Measurements from ENCODE around the gene IL1RAP.
"Not testable (repeated sequence)": the region's sequence is repeated elsewhere in the genome, so short reads cannot be mapped to it uniquely, and the experiment has no call there.

The IL1RAP gene

DNA sequence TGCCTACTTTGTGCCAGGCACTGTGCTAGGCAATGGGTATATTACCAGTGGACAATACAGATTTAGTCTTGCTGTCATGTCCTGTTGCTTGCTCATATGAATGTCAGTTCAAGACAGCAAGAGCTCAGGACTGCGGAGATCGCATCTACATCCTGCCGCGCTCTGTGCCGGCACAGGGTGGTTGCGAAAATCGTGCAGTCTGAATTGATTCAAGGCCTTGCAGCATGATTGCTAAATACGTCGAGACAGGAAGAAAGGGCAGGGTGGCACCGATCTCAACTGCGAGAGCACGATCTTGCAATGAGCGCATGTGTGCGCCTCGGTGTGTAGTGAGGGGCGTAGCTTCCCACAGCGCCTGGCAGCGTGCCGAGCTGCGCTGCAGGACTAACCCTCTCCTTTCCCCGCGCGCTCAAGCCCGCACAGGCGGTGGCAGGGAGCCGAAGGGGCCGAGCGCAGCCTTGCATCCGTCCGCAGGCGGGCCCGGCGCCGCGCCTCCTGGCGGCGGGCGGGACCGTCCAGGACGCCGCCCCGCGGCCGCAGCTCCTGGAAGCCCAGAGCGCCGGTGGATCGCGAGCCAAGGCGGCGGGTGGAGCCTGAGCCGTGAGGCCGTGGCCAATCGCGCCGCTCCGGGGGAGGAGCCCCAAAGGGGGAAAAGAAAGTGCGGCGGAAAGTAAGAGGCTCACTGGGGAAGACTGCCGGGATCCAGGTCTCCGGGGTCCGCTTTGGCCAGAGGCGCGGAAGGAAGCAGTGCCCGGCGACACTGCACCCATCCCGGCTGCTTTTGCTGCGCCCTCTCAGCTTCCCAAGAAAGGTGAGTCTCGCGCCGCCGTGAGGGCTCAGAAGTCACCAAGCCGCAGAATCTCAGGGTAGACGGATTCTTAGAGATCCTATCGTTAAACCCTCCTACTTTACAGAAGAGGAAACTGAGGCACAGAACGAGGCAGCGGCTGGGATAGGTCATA is at the start of gene IL1RAP:
Gene IL1RAP, plus strand, starts transcription at position 677 of the 962 bp plus-strand sequence. CDS start 50,205 bp downstream, outside the sequence.
- DNase-seq, result peak; percentile 84 to 89

DNA sequence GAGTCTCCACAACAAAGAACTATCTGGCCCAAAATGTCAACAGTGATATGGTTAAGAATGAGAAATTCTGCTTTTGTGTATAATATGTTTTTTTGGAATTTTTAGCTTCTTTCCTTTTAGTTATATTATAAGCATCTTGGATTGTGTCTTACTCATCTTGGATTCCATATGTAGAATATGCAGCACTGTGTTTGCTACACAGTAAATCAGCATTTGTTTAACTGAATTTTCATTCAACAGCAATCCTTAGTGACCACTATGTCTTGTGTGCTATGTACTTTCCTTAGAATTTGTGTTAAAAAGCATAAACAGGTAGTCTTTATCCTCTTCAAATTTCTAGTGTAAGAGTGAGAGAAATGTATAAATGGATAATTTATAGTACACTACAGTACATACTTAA is 46.0 kb upstream of the IL1RAP start:
- no peak for DNase-seq

DNA sequence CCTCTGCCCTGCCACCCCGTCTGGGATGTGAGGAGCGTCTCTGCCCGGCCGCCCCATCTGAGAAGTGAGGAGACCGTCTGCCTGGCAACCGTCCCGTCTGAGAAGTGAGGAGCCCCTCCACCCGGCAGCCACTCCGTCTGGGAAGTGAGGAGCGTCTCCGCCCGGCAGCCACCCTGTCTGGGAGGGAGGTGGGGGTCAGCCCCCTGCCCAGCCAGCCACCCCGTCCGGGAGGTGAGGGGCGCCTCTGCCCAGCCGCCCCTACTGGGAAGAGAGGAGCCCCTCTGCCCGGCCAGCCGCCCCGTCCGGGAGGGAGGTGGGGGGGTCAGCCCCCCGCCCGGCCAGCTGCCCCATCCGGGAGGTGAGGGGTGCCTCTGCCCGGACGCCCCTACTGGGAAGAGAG is 40.6 kb upstream of the IL1RAP start:
- not testable (repeated sequence) for DNase-seq

DNA sequence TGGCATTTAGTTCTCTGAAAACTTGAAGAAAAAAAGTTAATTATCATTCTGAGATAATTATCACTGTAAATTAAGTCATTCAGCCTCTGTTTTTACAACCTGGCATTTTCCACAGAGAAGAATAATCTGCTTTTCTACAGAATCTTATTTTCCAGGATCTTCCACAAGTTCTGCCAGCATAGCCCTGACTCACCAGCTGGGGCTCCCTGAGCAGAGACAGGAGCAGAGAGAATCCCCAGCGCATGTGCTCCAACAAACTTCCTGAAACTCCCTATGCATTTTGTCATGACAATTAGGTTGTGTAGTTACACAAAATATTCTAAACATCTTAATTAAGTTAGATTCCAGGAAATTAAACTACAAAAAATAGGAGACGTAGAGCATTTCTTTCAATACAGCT is 32.1 kb upstream of the IL1RAP start:
- no peak for DNase-seq

DNA sequence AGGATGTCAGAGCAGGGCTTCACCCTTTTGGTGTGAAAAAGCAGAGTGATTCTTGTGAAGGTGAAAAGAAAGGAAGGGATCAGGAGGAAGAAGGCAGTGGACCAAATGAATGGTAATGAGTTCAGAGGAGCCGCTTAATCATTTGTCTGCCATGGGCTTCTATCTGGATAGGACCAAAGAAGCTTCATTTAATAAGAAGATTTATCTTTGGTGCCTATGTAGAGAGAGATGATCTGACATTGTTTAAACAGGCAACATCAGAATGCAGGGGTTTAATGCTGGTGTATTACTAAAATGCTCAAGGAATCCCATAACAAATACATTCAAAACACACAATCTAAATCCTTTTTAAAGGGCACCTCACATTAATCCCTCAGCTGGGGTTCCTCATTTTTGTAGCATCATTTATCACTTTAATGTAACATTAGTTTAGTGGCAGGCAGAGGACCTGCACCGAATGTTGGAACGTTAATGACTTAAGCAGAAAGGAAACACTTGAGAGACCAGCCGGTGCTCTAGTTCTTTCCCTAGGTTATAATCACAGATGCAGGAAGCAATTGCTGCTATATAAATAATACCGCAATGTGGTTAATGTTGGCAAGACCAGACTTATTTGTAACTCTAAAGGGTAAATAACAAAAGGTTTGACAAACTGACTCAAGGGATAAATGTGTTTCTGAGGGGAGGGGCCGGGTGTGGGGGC is 27.9 kb upstream of the IL1RAP start:
- no peak for DNase-seq

DNA sequence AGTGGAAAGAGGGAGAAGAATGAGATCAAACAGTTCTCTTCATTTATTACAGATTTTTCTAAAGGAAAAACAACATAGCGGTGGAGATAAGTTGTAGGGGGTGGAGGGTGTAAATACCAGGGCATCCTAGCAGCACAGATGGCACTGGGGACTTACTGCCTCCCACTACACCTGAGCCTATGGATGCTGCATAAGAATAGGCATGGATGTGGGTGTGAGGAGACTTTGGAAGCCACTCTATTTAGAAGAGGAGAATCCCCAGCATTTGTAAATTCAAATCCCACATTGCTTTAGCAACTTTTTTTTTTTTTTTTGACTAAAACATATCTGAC is 27.4 kb upstream of the IL1RAP start:
- DNase-seq, result no peak

DNA sequence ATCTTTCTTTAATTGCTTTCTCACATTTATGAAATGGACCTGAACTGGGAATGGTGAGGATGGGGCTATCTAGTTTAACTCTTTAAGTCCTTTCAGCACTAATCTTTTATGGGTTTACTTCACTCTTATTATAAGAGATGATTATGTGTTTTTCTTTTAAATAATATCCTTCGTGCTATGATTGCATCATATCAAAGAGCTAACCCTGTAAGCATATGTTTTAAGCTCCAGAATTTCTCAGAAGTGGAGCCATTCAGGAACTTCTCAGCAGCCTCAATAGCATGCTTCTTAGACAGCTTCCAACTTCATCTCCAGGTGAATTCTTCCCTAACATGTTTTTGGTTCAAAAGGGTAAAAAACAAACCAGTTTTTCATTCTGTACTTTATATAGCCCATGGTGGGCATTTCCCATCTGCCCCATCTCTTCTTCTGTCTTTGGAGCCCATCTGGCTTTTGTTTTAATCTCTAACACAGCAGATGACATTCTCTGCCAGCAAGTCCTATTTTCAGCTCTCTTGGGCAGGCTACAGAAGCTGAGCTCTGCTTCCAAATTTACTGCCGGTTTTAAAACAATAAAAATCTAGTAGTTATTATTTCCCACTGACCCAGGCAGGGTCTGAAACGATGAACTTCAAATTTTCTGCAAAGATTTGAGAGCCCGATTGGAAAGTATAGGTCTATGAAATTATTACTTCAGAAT is 26.8 kb upstream of the IL1RAP start:
- no peak for DNase-seq

- peak; percentile 17 to 34 for DNase-seq
Measured at GRCh38 chr3:190491533-190492054, 22.3 kb upstream of the IL1RAP start.

DNA sequence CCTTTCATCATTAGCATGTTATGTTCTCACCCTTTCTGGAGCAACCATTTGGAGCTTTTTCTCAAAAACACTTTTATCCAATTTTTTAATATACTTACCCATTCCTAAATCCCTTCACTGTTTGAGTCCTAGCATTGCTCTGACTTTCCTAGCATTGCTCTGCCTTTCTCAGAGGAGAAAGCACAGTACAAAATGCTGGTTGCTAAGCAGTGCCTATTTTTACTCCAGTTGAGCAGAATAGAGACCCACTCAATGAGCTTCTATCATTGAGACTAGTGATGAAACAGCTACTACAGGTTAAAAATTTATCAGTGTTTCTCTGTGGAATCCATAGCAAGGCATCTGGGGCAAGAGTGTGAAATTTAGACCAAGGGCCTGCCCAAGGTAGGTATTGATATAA is 21.8 kb upstream of the IL1RAP start:
- DNase-seq, result no peak

DNA sequence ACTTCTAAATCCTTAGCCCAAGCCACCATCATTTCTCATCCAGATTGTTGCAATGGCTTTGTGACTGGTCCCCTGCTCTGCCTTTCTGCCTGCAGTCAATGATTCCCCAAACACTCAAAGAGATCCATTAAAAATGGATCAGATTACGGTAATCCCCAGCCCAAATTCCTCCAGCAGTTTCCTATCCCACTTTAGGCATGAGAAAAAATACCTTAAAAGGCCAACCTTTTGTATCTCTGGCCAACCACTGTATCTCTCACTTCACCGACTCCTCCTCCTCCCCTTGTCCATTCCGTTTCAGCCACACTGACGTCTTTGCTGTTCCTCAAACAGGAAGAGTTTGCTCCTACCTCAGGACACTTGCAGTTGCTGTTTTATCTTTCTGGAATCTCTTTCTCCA is 20.9 kb upstream of the IL1RAP start:
- no peak for DNase-seq

DNA sequence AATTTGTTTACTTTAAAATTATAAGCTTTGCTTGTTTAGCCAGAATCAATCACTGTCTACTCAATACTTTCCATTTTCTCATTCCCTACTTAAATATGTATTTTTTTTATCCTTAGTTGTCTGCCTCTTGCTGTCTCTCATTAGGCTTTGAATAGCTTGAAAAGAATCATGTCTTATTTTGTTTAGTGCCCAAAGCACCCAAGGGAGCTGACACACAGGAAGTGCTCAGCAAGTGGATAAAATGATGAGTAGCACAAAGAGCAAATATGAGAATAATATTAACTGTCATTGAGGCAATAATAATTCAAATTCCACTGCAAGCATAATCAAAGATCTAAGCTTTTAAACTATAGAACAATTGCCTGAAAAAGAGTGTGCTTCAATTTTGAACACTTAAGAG is 19.0 kb upstream of the IL1RAP start:
- no peak for DNase-seq

DNA sequence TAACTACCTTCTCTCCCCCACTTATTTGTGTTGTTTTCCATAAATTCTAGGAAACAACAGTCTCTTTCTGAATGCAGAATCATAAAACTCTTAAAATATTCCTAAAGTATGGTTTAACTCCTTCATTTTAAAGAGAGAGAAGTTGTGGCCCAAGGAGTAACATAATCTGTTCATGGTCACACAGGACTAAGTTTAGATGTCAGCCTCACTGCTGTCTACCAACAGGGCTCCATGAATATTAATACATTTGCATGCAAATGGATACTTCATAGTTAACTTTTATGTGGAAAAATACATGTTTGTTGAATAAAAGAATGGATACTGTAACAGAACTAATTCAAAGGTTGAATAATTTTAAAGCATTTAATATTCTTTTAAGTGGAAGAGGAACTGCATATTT is 18.5 kb upstream of the IL1RAP start:
- DNase-seq, result no peak

GRCh38 chr3:190495796-190496195 is 18.1 kb upstream of the IL1RAP start:
- no peak for DNase-seq

DNA sequence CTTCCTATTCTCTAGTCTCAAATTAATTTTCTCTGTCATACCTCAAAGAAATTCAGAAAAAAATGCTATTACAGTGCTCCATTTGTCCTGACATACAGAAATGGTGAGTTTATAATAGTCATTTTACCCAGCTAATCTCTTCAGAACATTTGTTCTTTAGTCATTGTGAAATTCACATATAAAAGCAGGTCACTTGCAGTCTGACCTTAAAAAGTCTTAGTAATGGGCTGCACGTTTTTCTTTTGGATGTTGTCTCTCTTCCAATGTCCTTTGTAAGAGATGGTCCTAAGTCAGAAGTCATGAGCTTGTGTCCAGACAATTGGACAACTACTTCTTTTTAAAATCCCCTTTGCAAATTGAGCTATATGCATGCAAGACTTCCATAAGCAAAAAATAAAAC is 17.0 kb upstream of the IL1RAP start:
- DNase-seq, result no peak

DNA sequence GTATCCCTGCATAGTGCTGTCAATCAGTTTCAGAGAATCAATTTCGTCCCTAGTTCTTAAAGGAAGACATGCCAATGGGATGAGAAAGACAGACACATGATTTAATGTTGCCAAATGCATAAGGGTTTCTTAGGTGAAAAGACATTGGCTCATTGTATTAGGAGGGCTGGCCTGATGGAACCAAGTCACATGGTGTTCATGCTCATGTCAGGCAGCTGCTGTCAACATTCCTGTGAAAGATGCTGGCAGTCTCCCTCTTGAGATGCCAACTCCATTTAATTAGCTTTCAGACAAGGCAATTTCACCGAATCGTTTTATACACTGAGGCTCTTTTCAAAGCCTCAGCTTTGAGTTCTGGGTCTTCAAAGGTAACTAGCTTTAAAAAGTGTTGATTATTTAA is 16.1 kb upstream of the IL1RAP start:
- no peak for DNase-seq

GRCh38 chr3:190498293-190498692 is 15.6 kb upstream of the IL1RAP start:
- DNase-seq, result no peak

- no peak for DNase-seq
Measured at GRCh38 chr3:190499122-190499521, 14.8 kb upstream of the IL1RAP start.

DNA sequence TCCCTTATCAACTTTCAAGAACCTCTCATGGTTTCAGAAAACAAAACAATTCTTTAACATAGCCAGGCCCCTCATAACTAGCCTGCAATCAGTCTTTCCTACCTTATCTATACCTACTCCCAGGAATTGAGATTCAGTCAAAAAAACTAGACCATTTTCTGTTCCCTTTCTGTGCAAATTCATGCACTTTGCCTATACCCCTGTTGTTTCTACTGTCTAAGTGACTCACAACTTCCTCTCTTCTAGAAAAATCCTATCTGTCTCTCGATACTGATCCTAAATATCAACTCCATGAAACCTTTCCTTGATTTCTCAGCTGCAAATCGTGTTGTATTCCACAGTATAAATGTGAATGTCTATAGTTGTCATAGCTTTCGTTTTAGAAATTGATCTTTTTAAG is 10.9 kb upstream of the IL1RAP start:
- no peak for DNase-seq

DNA sequence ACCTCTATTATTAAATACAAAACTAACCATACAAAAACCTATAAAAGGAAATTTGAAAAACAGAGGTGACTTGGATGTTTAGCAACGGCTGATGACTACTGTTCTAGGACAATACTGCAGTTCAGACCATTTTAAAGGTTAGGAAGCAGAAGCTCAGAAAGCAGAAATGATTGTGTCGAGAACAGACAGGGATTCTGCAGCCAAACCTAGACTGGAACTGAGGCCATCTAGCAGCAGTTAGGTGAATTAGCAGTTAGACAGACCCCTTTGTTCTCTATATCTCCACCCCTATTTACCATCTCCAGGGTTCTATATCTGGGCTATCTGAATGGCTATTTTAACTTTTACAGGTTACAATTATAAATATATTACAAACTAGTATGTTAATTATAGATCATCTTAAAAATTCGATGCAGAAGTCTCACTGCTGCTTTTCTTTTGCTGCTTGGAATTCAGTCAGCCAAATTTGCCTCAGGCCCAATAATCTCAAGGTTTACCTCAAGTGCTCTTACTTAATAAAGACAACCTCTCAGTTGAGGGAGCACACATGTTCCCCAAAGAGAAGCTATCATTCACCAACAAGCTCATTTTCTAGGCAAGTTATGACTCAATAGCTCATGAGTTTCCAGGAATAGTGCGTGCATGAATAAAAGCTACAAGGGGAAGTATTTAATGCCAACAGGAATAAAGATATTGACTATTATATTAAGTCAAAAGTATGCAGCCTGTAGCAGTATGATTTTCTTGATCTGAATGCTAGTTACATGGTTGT is 9.3 kb upstream of the IL1RAP start:
- DNase-seq, result no peak

DNA sequence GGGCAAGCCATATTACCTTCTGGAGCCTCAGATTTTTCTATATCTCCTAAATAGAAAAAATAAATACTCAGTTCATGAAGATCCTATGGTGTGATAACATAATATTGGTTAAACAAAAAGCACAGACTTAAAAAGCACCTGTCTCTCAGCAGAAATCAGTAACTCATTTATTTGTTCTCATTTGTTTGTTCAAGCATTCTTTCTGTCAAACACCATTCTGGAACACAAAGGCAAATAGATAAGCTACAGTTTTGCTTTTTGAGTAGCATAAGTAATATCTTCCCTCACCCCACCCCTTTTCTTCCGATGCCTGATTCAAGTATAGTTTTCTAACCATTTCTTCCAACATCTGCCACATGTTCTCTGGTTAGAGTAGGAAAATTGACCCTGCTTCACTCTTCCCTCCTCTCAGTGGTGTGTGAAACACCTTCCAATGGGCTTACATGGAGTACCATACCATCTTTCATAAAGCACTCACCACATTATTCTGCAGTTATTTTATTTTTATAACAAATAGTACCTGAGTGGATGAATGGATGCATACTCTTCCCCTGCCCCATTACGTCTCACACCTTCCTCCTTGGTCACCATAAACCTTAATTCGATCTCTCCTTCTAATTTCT is 8.4 kb upstream of the IL1RAP start:
- no peak for DNase-seq

GRCh38 chr3:190506271-190506670 is 7.6 kb upstream of the IL1RAP start:
- DNase-seq, result no peak

DNA sequence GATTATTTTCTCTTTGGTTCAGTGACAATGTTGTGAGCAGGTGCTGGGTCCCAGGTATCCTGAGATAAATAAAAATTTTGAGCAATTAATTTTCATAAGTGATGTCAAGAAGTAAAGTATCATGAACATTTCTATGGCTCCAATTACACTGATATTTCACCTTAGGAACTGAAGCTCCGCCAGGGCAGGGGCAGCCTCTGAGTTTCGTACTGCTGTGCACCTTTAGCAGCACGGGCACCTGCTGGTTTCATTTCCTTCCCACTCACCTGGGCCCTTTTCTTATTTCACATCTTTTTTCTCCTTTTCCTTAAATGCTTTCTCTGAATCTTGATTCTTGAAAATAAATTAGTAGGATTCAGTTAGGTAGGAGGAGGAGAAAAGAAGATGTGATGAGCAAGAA is 1.2 kb upstream of the IL1RAP start:
- DNase-seq, result no peak
